Endothelial cell of umbilical vein (primary cell): ENCODE measurements around the gene NSUN4.

Experiments used
- EZH2 ChIP-seq: IDR thresholded peaks from 2 replicates; pipeline ENCODE4 v1.6.1; 2012; ENCODE audit warnings: borderline replicate concordance, low read depth, mild to moderate bottlenecking, moderate library complexity, low read length, inconsistent platforms; ENCODE audit not compliant: severe bottlenecking
- JUN ChIP-seq: IDR thresholded peaks from 2 replicates; pipeline ENCODE4 v1.6.1; 2011; ENCODE audit warnings: borderline replicate concordance, low read depth; ENCODE audit not compliant: insufficient read length, insufficient read depth
- MYC ChIP-seq: IDR thresholded peaks from one replicate; pipeline ENCODE4 v1.6.1; 2011; ENCODE audit warnings: mild to moderate bottlenecking, low read depth, low read length
- POLR2A ChIP-seq: IDR thresholded peaks from 2 replicates; pipeline ENCODE4 v1.6.1; 2012; ENCODE audit warnings: low read depth, mild to moderate bottlenecking, control low read depth, low read length
- TF ChIP-seq, protein P1 (sequence below), 2 donors: IDR thresholded peaks; 1 replicate in 1 of 2; 2 replicates in 1 of 2; pipeline ENCODE4 v1.5.1; 2011; ENCODE audit warnings: low read length in 2 of 2, mild to moderate bottlenecking in 2 of 2, moderate library complexity in 2 of 2, control low read depth in 1 of 2, inconsistent platforms in 1 of 2, low read depth in 1 of 2; ENCODE audit not compliant: insufficient read depth in 1 of 2; ENCODE audit errors: extremely low read depth in 1 of 2
- TF ChIP-seq, protein P2 (sequence below): IDR thresholded peaks from 2 replicates; pipeline ENCODE4 v1.6.1; 2011; ENCODE audit not compliant: insufficient read depth, insufficient read length

DNA sequence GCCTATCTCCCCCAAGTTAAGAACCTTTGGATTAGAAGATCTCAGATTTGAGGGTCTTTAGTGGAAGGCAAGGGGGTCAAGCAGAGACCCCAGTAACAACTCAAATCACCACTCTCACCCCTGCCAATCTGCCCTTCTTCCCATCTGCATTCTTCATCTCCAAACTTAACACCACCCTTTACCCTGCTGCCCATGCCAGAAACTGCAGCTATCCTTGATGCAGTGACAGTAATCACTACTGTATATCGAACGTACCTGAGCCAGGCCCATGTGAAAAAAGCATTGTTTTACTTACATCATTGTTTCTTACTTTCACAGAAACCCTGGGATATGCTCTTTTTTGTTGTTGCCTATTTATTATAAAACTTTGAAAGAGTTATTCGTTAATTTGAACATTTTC is 26.5 kb downstream of the NSUN4 start:
- TF ChIP-seq EZH2 = no peak
- TF ChIP-seq, protein P1, sequence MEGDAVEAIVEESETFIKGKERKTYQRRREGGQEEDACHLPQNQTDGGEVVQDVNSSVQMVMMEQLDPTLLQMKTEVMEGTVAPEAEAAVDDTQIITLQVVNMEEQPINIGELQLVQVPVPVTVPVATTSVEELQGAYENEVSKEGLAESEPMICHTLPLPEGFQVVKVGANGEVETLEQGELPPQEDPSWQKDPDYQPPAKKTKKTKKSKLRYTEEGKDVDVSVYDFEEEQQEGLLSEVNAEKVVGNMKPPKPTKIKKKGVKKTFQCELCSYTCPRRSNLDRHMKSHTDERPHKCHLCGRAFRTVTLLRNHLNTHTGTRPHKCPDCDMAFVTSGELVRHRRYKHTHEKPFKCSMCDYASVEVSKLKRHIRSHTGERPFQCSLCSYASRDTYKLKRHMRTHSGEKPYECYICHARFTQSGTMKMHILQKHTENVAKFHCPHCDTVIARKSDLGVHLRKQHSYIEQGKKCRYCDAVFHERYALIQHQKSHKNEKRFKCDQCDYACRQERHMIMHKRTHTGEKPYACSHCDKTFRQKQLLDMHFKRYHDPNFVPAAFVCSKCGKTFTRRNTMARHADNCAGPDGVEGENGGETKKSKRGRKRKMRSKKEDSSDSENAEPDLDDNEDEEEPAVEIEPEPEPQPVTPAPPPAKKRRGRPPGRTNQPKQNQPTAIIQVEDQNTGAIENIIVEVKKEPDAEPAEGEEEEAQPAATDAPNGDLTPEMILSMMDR (IDR thresholded peaks at IDR 0.05; ENCODE audit: extremely low read depth in 1 of 2, insufficient read depth in 1 of 2, low read depth in 1 of 2, low read length in 2 of 2) = no peak
- TF ChIP-seq JUN = no peak
- no peak for TF ChIP-seq POLR2A
- TF ChIP-seq, protein P2, sequence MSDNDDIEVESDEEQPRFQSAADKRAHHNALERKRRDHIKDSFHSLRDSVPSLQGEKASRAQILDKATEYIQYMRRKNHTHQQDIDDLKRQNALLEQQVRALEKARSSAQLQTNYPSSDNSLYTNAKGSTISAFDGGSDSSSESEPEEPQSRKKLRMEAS = no peak
- TF ChIP-seq MYC = no peak
